Mammary epithelial cell (primary cell): Measurements from ENCODE around the gene RELN.

Experiments used
- CTCF ChIP-seq, 2 donors: IDR thresholded peaks in 1 of 2; conservative IDR thresholded peaks in 1 of 2; 2 replicates each; pipeline ENCODE4 v1.5.1; 2011 to 2012; ENCODE audit warnings: inconsistent platforms in 2 of 2, low read length in 2 of 2, mild to moderate bottlenecking in 2 of 2, control low read depth in 1 of 2, low read depth in 1 of 2; ENCODE audit not compliant: insufficient read depth in 1 of 2; ENCODE audit errors: extremely low read depth in 1 of 2
- EZH2 ChIP-seq: IDR thresholded peaks from 2 replicates; pipeline ENCODE4 v1.6.1; 2012; ENCODE audit warnings: low read length, inconsistent platforms, borderline replicate concordance

GRCh38 chr7:103781409-103781808, 208.0 kb downstream of the RELN start:
- TF ChIP-seq EZH2: no peak
- no peak for TF ChIP-seq CTCF (conservative IDR thresholded peaks at IDR 0.05 in 1 of 2, IDR thresholded peaks at IDR 0.05 in 1 of 2; ENCODE audit: extremely low read depth in 1 of 2, insufficient read depth in 1 of 2, low read depth in 1 of 2, low read length in 2 of 2)
